Measurements from ENCODE around the gene ITPA. TPM values are rescaled to one million over a fixed set of nuclear protein-coding genes. Genes with fewer than 3 reads are reported as not detected.

Gene ITPA
- total RNA-seq, 1 donor from 2014 or later: 58.4 TPM

GRCh38 chr20:3163099-3164042 is 45.9 kb upstream of the ITPA start:
- Mint-ChIP-seq H3K4me3 (ENCODE audit: unreplicated experiment) (no peak overlapping the region), H3K4me1 (ENCODE audit: unreplicated experiment) (peaks cover 13% of the 10 kb centered on the region), H3K27me3 (ENCODE audit: unreplicated experiment) (no peaks in the 10 kb centered on the region), H3K9me3 (ENCODE audit: unreplicated experiment) (no peaks in the 10 kb centered on the region), H3K36me3 (ENCODE audit: unreplicated experiment) (no peaks in the 10 kb centered on the region), H3K27ac (ENCODE audit: unreplicated experiment) (no peak overlapping the region)
- no peak for TF ChIP-seq CTCF (IDR thresholded peaks at IDR 0.05)
- no peak for DNase-seq (ENCODE audit: extremely low spot score, unreplicated experiment)

- no peak overlapping the region for H3K4me3 Mint-ChIP-seq (ENCODE audit: unreplicated experiment)
- no peak for TF ChIP-seq CTCF (IDR thresholded peaks at IDR 0.05)
- H3K36me3 Mint-ChIP-seq (ENCODE audit: unreplicated experiment): peaks cover 3% of the 10 kb centered on the region
- peaks cover 7% of the 10 kb centered on the region for H3K4me1 Mint-ChIP-seq (ENCODE audit: unreplicated experiment)
- no peaks in the 10 kb centered on the region for H3K27me3 Mint-ChIP-seq (ENCODE audit: unreplicated experiment)
- H3K27ac Mint-ChIP-seq (ENCODE audit: unreplicated experiment): no peak overlapping the region
- DNase-seq (ENCODE audit: extremely low spot score, unreplicated experiment): no peak
- H3K9me3 Mint-ChIP-seq (ENCODE audit: unreplicated experiment): no peaks in the 10 kb centered on the region
These were observed 45.1 kb upstream of the ITPA start for GRCh38 chr20:3164043-3164762.

- H3K9me3 Mint-ChIP-seq (ENCODE audit: unreplicated experiment): no peaks in the 10 kb centered on the region
- H3K36me3 Mint-ChIP-seq (ENCODE audit: unreplicated experiment): peaks cover 3% of the 10 kb centered on the region
- no peak overlapping the region for H3K27ac Mint-ChIP-seq (ENCODE audit: unreplicated experiment)
- H3K4me1 Mint-ChIP-seq (ENCODE audit: unreplicated experiment): peaks cover 4% of the 10 kb centered on the region
- no peak for DNase-seq (ENCODE audit: extremely low spot score, unreplicated experiment)
- TF ChIP-seq CTCF (IDR thresholded peaks at IDR 0.05): no peak
- H3K4me3 Mint-ChIP-seq (ENCODE audit: unreplicated experiment): no peak overlapping the region
- H3K27me3 Mint-ChIP-seq (ENCODE audit: unreplicated experiment): no peaks in the 10 kb centered on the region
These were observed 44.4 kb upstream of the ITPA start for GRCh38 chr20:3164763-3165410.

- peaks cover 2% of the 10 kb centered on the region for H3K4me1 Mint-ChIP-seq (ENCODE audit: unreplicated experiment)
- H3K36me3 Mint-ChIP-seq (ENCODE audit: unreplicated experiment): peaks cover 3% of the 10 kb centered on the region
- DNase-seq (ENCODE audit: extremely low spot score, unreplicated experiment): no peak
- H3K27me3 Mint-ChIP-seq (ENCODE audit: unreplicated experiment): no peaks in the 10 kb centered on the region
- H3K4me3 Mint-ChIP-seq (ENCODE audit: unreplicated experiment): no peak overlapping the region
- no peak for TF ChIP-seq CTCF (IDR thresholded peaks at IDR 0.05)
- no peak overlapping the region for H3K27ac Mint-ChIP-seq (ENCODE audit: unreplicated experiment)
- H3K9me3 Mint-ChIP-seq (ENCODE audit: unreplicated experiment): no peaks in the 10 kb centered on the region
These were observed 43.6 kb upstream of the ITPA start for GRCh38 chr20:3165473-3166337.
